ENCODE results near the gene C17orf113.

C17orf113 gene

GRCh38 chr17:42005166-42005565 lies 45.2 kb downstream of the C17orf113 start:
- no peak overlapping the region for H3K9ac ChIP-seq (ENCODE audit: insufficient read length)

GRCh38 chr17:42002792-42003301 lies 47.6 kb downstream of the C17orf113 start:
- Histone ChIP-seq H3K9ac (ENCODE audit: insufficient read length) (no peak overlapping the region), H3K9me3 (ENCODE audit: low read depth, low read length) (no peaks in the 10 kb centered on the region), H3K4me3 (no peak overlapping the region), H3K36me3 (ENCODE audit: insufficient read depth, low read length) (peaks cover 54% of the 10 kb centered on the region), H3K27ac (peak overlapping the region; percentile 50)
- TF ChIP-seq EZH2 (IDR thresholded peaks at IDR 0.05) = no peak
- no peak for TF ChIP-seq FOXP2 (optimal IDR thresholded peaks at IDR 0.05; ENCODE audit: control extremely low read depth, extremely low read length, insufficient read depth)
- no peak for TF ChIP-seq POLR2AphosphoS5 (IDR thresholded peaks at IDR 0.05; ENCODE audit: borderline replicate concordance, low read depth, low read length)
- DNase-seq (ENCODE audit: low read depth, low spot score) = no peak

More at GRCh38 chr17:42005166-42005565, 45.2 kb downstream of the C17orf113 start:
- DNase-seq (ENCODE audit: low read depth, low spot score) = no peak
- TF ChIP-seq FOXP2 (optimal IDR thresholded peaks at IDR 0.05; ENCODE audit: control extremely low read depth, extremely low read length, insufficient read depth) = no peak
- TF ChIP-seq POLR2AphosphoS5 (IDR thresholded peaks at IDR 0.05; ENCODE audit: borderline replicate concordance, low read depth, low read length) = no peak
- TF ChIP-seq EZH2 (IDR thresholded peaks at IDR 0.05) = no peak
- Histone ChIP-seq H3K9me3 (ENCODE audit: low read depth, low read length) (no peaks in the 10 kb centered on the region), H3K36me3 (ENCODE audit: insufficient read depth, low read length) (peaks cover 49% of the 10 kb centered on the region), H3K4me3 (no peak overlapping the region), H3K27ac (peak overlapping the region; percentile 64)

GRCh38 chr17:42002175-42002791 lies 48.1 kb downstream of the C17orf113 start:
- Histone ChIP-seq H3K4me3 (no peak overlapping the region), H3K27ac (no peak overlapping the region; the same call in 1 of the 2 replicates), H3K36me3 (ENCODE audit: insufficient read depth, low read length) (peaks cover 60% of the 10 kb centered on the region), H3K9me3 (ENCODE audit: low read depth, low read length) (no peaks in the 10 kb centered on the region), H3K9ac (ENCODE audit: insufficient read length) (peak overlapping the region; percentile 11)
- no peak for DNase-seq (ENCODE audit: low read depth, low spot score)
- no peak for TF ChIP-seq EZH2 (IDR thresholded peaks at IDR 0.05)
- TF ChIP-seq POLR2AphosphoS5 (IDR thresholded peaks at IDR 0.05; ENCODE audit: borderline replicate concordance, low read depth, low read length) = no peak
- TF ChIP-seq FOXP2 (optimal IDR thresholded peaks at IDR 0.05; ENCODE audit: control extremely low read depth, extremely low read length, insufficient read depth) = no peak

- Histone ChIP-seq H3K4me3 (no peak overlapping the region), H3K9me3 (ENCODE audit: low read depth, low read length) (no peaks in the 10 kb centered on the region), H3K36me3 (ENCODE audit: insufficient read depth, low read length) (peaks cover 63% of the 10 kb centered on the region), H3K27ac (no peak overlapping the region), H3K9ac (ENCODE audit: insufficient read length) (peak overlapping the region; percentile 11)
- no peak for DNase-seq (ENCODE audit: low read depth, low spot score)
- no peak for TF ChIP-seq EZH2 (IDR thresholded peaks at IDR 0.05)
- TF ChIP-seq POLR2AphosphoS5 (IDR thresholded peaks at IDR 0.05; ENCODE audit: borderline replicate concordance, low read depth, low read length) = no peak
- no peak for TF ChIP-seq FOXP2 (optimal IDR thresholded peaks at IDR 0.05; ENCODE audit: control extremely low read depth, extremely low read length, insufficient read depth)
These were observed 48.7 kb downstream of the C17orf113 start for GRCh38 chr17:42001729-42002128.

- no peak overlapping the region for H3K27ac ChIP-seq
- TF ChIP-seq EZH2 (IDR thresholded peaks at IDR 0.05) (no peak), FOXP2 (optimal IDR thresholded peaks at IDR 0.05; ENCODE audit: control extremely low read depth, extremely low read length, insufficient read depth) (no peak), POLR2AphosphoS5 (IDR thresholded peaks at IDR 0.05; ENCODE audit: borderline replicate concordance, low read depth, low read length) (no peak)
- peaks cover 74% of the 10 kb centered on the region for H3K36me3 ChIP-seq (ENCODE audit: insufficient read depth, low read length)
- no peak overlapping the region for H3K4me3 ChIP-seq
- DNase-seq (ENCODE audit: low read depth, low spot score) = no peak
- H3K9ac ChIP-seq (ENCODE audit: insufficient read length) = no peak overlapping the region
- H3K9me3 ChIP-seq (ENCODE audit: low read depth, low read length) = no peaks in the 10 kb centered on the region
These were observed 49.8 kb downstream of the C17orf113 start for GRCh38 chr17:42000413-42001133.

GRCh38 chr17:41998497-41998896 lies 51.9 kb downstream of the C17orf113 start:
- DNase-seq (ENCODE audit: low read depth, low spot score) = no peak
- Histone ChIP-seq H3K36me3 (ENCODE audit: insufficient read depth, low read length) (peaks cover 87% of the 10 kb centered on the region), H3K9ac (ENCODE audit: insufficient read length) (no peak overlapping the region), H3K27ac (no peak overlapping the region), H3K4me3 (no peak overlapping the region), H3K9me3 (ENCODE audit: low read depth, low read length) (no peaks in the 10 kb centered on the region)
- no peak for TF ChIP-seq FOXP2 (optimal IDR thresholded peaks at IDR 0.05; ENCODE audit: control extremely low read depth, extremely low read length, insufficient read depth)
- TF ChIP-seq EZH2 (IDR thresholded peaks at IDR 0.05) = no peak
- no peak for TF ChIP-seq POLR2AphosphoS5 (IDR thresholded peaks at IDR 0.05; ENCODE audit: borderline replicate concordance, low read depth, low read length)

- no peak for TF ChIP-seq EZH2 (IDR thresholded peaks at IDR 0.05)
- no peak for TF ChIP-seq FOXP2 (optimal IDR thresholded peaks at IDR 0.05; ENCODE audit: control extremely low read depth, extremely low read length, insufficient read depth)
- TF ChIP-seq POLR2AphosphoS5 (IDR thresholded peaks at IDR 0.05; ENCODE audit: borderline replicate concordance, low read depth, low read length) = no peak
- Histone ChIP-seq H3K9ac (ENCODE audit: insufficient read length) (no peak overlapping the region), H3K27ac (no peak overlapping the region), H3K36me3 (ENCODE audit: insufficient read depth, low read length) (peaks cover 85% of the 10 kb centered on the region), H3K4me3 (no peak overlapping the region), H3K9me3 (ENCODE audit: low read depth, low read length) (no peaks in the 10 kb centered on the region)
- no peak for DNase-seq (ENCODE audit: low read depth, low spot score)
These were observed 53.6 kb downstream of the C17orf113 start for GRCh38 chr17:41996855-41997164.

- H3K27ac ChIP-seq = no peak overlapping the region
- TF ChIP-seq POLR2AphosphoS5 (IDR thresholded peaks at IDR 0.05; ENCODE audit: borderline replicate concordance, low read depth, low read length) = no peak
- TF ChIP-seq EZH2 (IDR thresholded peaks at IDR 0.05) = no peak
- TF ChIP-seq FOXP2 (optimal IDR thresholded peaks at IDR 0.05; ENCODE audit: control extremely low read depth, extremely low read length, insufficient read depth) = no peak
- no peaks in the 10 kb centered on the region for H3K9me3 ChIP-seq (ENCODE audit: low read depth, low read length)
These were observed 57.8 kb downstream of the C17orf113 start for GRCh38 chr17:41992576-41992975.

More at GRCh38 chr17:41992576-41992975, 57.8 kb downstream of the C17orf113 start:
- Histone ChIP-seq H3K36me3 (ENCODE audit: insufficient read depth, low read length) (peaks cover 92% of the 10 kb centered on the region), H3K9ac (ENCODE audit: insufficient read length) (no peak overlapping the region), H3K4me3 (no peak overlapping the region)
- no peak for DNase-seq (ENCODE audit: low read depth, low spot score)
